PFSK-1 (cell line): ENCODE results near the gene C10orf71.

Source experiments
- FOXP2 ChIP-seq: optimal IDR thresholded peaks from 2 replicates; pipeline ENCODE3; 2011; ENCODE audit warnings: borderline replicate concordance, control low read depth, inconsistent platforms; ENCODE audit not compliant: insufficient read depth; ENCODE audit errors: extremely low read length, extremely low read depth
- POLR2AphosphoS5 ChIP-seq: IDR thresholded peaks from 2 replicates; pipeline ENCODE4 v1.6.1; 2012; ENCODE audit warnings: low read depth, mild to moderate bottlenecking, control low read depth, low read length, moderate library complexity
- REST ChIP-seq, 2 experiments: IDR thresholded peaks; 2 replicates each; pipeline versions ENCODE4 v1.6.1 to v1.8.0; 2011 to 2012; ENCODE audit warnings: low read depth in 2 of 2, low read length in 2 of 2, control low read depth in 1 of 2, inconsistent platforms in 1 of 2, mild to moderate bottlenecking in 1 of 2, moderate library complexity in 1 of 2; ENCODE audit not compliant: insufficient read depth in 1 of 2
- SIN3A ChIP-seq: IDR thresholded peaks from 2 replicates; pipeline ENCODE4 v1.6.1; 2012; ENCODE audit warnings: mild to moderate bottlenecking, low read length, moderate library complexity, borderline replicate concordance; ENCODE audit not compliant: insufficient read depth
- TAF1 ChIP-seq: IDR thresholded peaks from 2 replicates; pipeline ENCODE4 v1.6.1; 2012; ENCODE audit warnings: low read length, control low read depth, borderline replicate concordance; ENCODE audit not compliant: insufficient read depth

- no peak for TF ChIP-seq REST (IDR thresholded peaks at IDR 0.05; ENCODE audit: insufficient read depth in 1 of 2, low read depth in 2 of 2, low read length in 2 of 2)
- TF ChIP-seq POLR2AphosphoS5: no peak
- no peak for TF ChIP-seq TAF1
- no peak for TF ChIP-seq FOXP2
- no peak for TF ChIP-seq SIN3A
Observed at GRCh38 chr10:49255883-49256282, 43.1 kb upstream of the C10orf71 start.
